ENCODE measurements around the gene MACROD1.

The MACROD1 gene

GRCh38 chr11:64000740-64001483, 165.0 kb downstream of the MACROD1 start:
- no peak for TF ChIP-seq CTCF (IDR thresholded peaks at IDR 0.05; ENCODE audit: insufficient read depth, low read length, poor library complexity, severe bottlenecking)
- DNase-seq (ENCODE audit: extremely low read depth, insufficient read length): no peak
- peaks cover 11% of the 10 kb centered on the region for H3K36me3 ChIP-seq (ENCODE audit: control insufficient read depth, insufficient read depth, low read length)
- H3K27me3 ChIP-seq (replicated peaks; ENCODE audit: control insufficient read depth, insufficient read depth, low read length): no peaks in the 10 kb centered on the region
- no peak overlapping the region for H3K4me3 ChIP-seq (replicated peaks; ENCODE audit: low read depth, low read length)

GRCh38 chr11:64000026-64000739, 165.7 kb downstream of the MACROD1 start:
- peak; percentile 44 for TF ChIP-seq CTCF (IDR thresholded peaks at IDR 0.05; ENCODE audit: insufficient read depth, low read length, poor library complexity, severe bottlenecking)
- peak; percentile 74 for DNase-seq (ENCODE audit: extremely low read depth, insufficient read length)
- Histone ChIP-seq H3K27me3 (replicated peaks; ENCODE audit: control insufficient read depth, insufficient read depth, low read length) (no peaks in the 10 kb centered on the region), H3K36me3 (ENCODE audit: control insufficient read depth, insufficient read depth, low read length) (peaks cover 12% of the 10 kb centered on the region), H3K4me3 (replicated peaks; ENCODE audit: low read depth, low read length) (no peak overlapping the region; the same call in 1 of the 2 replicates)

- TF ChIP-seq CTCF (IDR thresholded peaks at IDR 0.05; ENCODE audit: insufficient read depth, low read length, poor library complexity, severe bottlenecking): no peak
- peak; percentile 59 for DNase-seq (ENCODE audit: extremely low read depth, insufficient read length)
- H3K4me3 ChIP-seq (replicated peaks; ENCODE audit: low read depth, low read length): no peak overlapping the region
- peaks cover 13% of the 10 kb centered on the region for H3K36me3 ChIP-seq (ENCODE audit: control insufficient read depth, insufficient read depth, low read length)
- H3K27me3 ChIP-seq (replicated peaks; ENCODE audit: control insufficient read depth, insufficient read depth, low read length): no peaks in the 10 kb centered on the region
Measured at GRCh38 chr11:63999349-64000025, 166.4 kb downstream of the MACROD1 start.

GRCh38 chr11:63998558-63999348, 167.2 kb downstream of the MACROD1 start:
- no peak for DNase-seq (ENCODE audit: extremely low read depth, insufficient read length)
- Histone ChIP-seq H3K4me3 (replicated peaks; ENCODE audit: low read depth, low read length) (no peak overlapping the region), H3K36me3 (ENCODE audit: control insufficient read depth, insufficient read depth, low read length) (peaks cover 15% of the 10 kb centered on the region), H3K27me3 (replicated peaks; ENCODE audit: control insufficient read depth, insufficient read depth, low read length) (no peaks in the 10 kb centered on the region)
- no peak for TF ChIP-seq CTCF (IDR thresholded peaks at IDR 0.05; ENCODE audit: insufficient read depth, low read length, poor library complexity, severe bottlenecking)

- no peak for TF ChIP-seq CTCF (IDR thresholded peaks at IDR 0.05; ENCODE audit: insufficient read depth, low read length, poor library complexity, severe bottlenecking)
- peaks cover 15% of the 10 kb centered on the region for H3K36me3 ChIP-seq (ENCODE audit: control insufficient read depth, insufficient read depth, low read length)
- H3K27me3 ChIP-seq (replicated peaks; ENCODE audit: control insufficient read depth, insufficient read depth, low read length): no peaks in the 10 kb centered on the region
- no peak overlapping the region for H3K4me3 ChIP-seq (replicated peaks; ENCODE audit: low read depth, low read length)
- DNase-seq (ENCODE audit: extremely low read depth, insufficient read length): no peak
Measured at GRCh38 chr11:63997801-63998337, 168.0 kb downstream of the MACROD1 start.

Measured in GM06990 (cell line).